ENCODE data around the gene HMGXB4. TPM values are rescaled to one million over a fixed set of nuclear protein-coding genes. Genes with fewer than 3 reads are reported as not detected.

The HMGXB4 gene
- total and polyA plus RNA-seq, 2 of the 13 experiments (the other 11 are each of a cell fraction or from before 2014, with no cell fraction given) = 13.9 to 16.3 TPM

DNA sequence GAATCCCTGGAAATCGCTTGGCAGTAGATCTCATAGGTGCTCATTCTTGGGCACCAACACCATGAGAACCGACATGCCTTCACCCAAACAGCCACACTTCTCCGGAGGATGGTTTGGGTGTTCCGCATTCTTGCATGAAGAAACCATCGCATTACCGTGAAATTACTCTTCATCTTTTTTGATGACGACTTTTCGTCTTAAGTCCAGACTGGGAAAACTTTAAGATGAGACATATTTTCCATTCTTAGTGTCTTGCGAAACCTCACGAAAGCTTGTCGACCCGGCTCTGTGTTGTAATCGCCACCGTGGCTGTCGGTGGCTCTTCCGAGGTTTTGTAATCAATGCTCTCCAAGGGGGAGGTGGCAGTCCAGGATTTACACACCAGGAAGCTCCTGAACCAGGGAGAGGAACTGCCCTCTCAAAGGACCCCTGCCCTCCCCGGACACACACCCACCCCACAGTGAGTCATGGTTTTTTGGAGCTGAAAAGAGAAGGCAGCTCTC, 44.1 kb downstream of the HMGXB4 start:
- H3K36me3 ChIP-seq (replicated peaks in 1 of 2; ENCODE audit: control insufficient read depth in 1 of 2, insufficient read depth in 2 of 2, low read length in 2 of 2) = peaks cover 2 to 16% of the 10 kb centered on the region in 2 experiments; a peak in 2 of 5 replicates
- peak; percentile 25; the same call in 2 of the 3 replicates for ATAC-seq
- H3K9me3 ChIP-seq (ENCODE audit: low read length) = no peaks in the 10 kb centered on the region
- H3K4me2 ChIP-seq (ENCODE audit: low read depth, low read length) = peak overlapping the region; percentile 88
- WGBS (ENCODE audit: low lambda C conversion rate) = 2% methylated on average over 17 of the region's 17 CpGs
- no peaks in the 10 kb centered on the region; a peak in 1 of 5 replicates for H3K27me3 ChIP-seq (ENCODE audit: control insufficient read depth in 1 of 2, insufficient read depth in 2 of 2, low read length in 2 of 2)
- no TSS peak for BruUV-seq (replicated peaks)
- peak; percentile 84 for FAIRE-seq
- in situ Hi-C loops (cut with HindIII; ENCODE audit: extremely low pct_ligation_motif_present, low pct_unique_long_range_greater_than_20kb) = no loop called here
- H3K27ac ChIP-seq (ENCODE audit: extremely low read length, insufficient read depth, low read length) = peak overlapping the region; percentile 91
- ChIA-PET POLR2A (interaction anchor here (0.6 to 4.6 kb wide), 6 partner anchors 10 to 728 kb away, joined by 3 to 126 read pairs (median 8); partner anchors contain the start of genes HMGXB4 and RBFOX2), CTCF (ENCODE audit: low intra/inter-chr PET ratio, low total read pairs) (no interaction called here)
- intact Hi-C loops (cut with micrococcal nuclease; ENCODE audit: unreplicated experiment) = loop anchor here (1.0 kb wide), 2 partner anchors 11 to 27 kb away; no protein-coding TSS in a partner anchor
- no peak overlapping the region for H2AFZ ChIP-seq (ENCODE audit: low read length)
- peaks cover 46% of the 10 kb centered on the region for H3K4me1 ChIP-seq (ENCODE audit: insufficient read depth, low read length)
- H4K20me1 ChIP-seq (ENCODE audit: insufficient read depth, low read length) = no peaks in the 10 kb centered on the region; the same call in 1 of the 2 replicates
- H3K9ac ChIP-seq (ENCODE audit: insufficient read depth, low read depth, low read length) = peak overlapping the region; percentile 94
- peak; percentile 93 for DNase-seq (ENCODE audit: low spot score)
- peak overlapping the region; percentile 73 to 90 (median 76) for H3K4me3 ChIP-seq (replicated peaks in 1 of 3; ENCODE audit: insufficient read depth in 1 of 3, low read depth in 2 of 3, low read length in 3 of 3)
- H3K79me2 ChIP-seq (ENCODE audit: insufficient read depth, low read length) = peaks cover 34% of the 10 kb centered on the region
- TF ChIP-seq RAD51 (IDR thresholded peaks at IDR 0.05; ENCODE audit: borderline replicate concordance) = no peak
- peak; percentile 51 for TF ChIP-seq SP4 (CRISPR knock-in tag; IDR thresholded peaks at IDR 0.05)
- no peak for TF ChIP-seq ZNF510 (CRISPR knock-in tag; IDR thresholded peaks at IDR 0.05; ENCODE audit: low read depth)
- peak; percentile 91 for TF ChIP-seq ETV5 (CRISPR knock-in tag; IDR thresholded peaks at IDR 0.05; ENCODE audit: borderline replicate concordance)
- TF ChIP-seq, protein P1, sequence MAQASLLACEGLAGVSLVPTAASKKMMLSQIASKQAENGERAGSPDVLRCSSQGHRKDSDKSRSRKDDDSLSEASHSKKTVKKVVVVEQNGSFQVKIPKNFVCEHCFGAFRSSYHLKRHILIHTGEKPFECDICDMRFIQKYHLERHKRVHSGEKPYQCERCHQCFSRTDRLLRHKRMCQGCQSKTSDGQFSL (CRISPR knock-in tag; IDR thresholded peaks at IDR 0.05) = no peak
- TF ChIP-seq PHF21A (CRISPR knock-in tag; IDR thresholded peaks at IDR 0.05) = peak; percentile 66; the same call in 1 of the 2 replicates
- no peak for TF ChIP-seq REL (CRISPR knock-in tag; conservative IDR thresholded peaks at IDR 0.05)
- TF ChIP-seq KDM4B (CRISPR knock-in tag; IDR thresholded peaks at IDR 0.05) = peak; percentile 60; the same call in 1 of the 2 replicates
- TF ChIP-seq NFKBIZ (CRISPR knock-in tag; IDR thresholded peaks at IDR 0.05) = peak; percentile 32; the same call in 1 of the 2 replicates
- TF ChIP-seq, protein P2, sequence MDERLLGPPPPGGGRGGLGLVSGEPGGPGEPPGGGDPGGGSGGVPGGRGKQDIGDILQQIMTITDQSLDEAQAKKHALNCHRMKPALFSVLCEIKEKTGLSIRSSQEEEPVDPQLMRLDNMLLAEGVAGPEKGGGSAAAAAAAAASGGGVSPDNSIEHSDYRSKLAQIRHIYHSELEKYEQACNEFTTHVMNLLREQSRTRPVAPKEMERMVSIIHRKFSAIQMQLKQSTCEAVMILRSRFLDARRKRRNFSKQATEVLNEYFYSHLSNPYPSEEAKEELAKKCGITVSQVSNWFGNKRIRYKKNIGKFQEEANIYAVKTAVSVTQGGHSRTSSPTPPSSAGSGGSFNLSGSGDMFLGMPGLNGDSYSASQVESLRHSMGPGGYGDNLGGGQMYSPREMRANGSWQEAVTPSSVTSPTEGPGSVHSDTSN (CRISPR knock-in tag; IDR thresholded peaks at IDR 0.05) = no peak
- TF ChIP-seq RORA (CRISPR knock-in tag; IDR thresholded peaks at IDR 0.05) = no peak
- TF ChIP-seq ATF1 (CRISPR knock-in tag; IDR thresholded peaks at IDR 0.05) = no peak
- TF ChIP-seq TEAD3 (CRISPR knock-in tag; optimal IDR thresholded peaks at IDR 0.05; ENCODE audit: borderline replicate concordance) = peak; percentile 79
- TF ChIP-seq, protein P3, sequence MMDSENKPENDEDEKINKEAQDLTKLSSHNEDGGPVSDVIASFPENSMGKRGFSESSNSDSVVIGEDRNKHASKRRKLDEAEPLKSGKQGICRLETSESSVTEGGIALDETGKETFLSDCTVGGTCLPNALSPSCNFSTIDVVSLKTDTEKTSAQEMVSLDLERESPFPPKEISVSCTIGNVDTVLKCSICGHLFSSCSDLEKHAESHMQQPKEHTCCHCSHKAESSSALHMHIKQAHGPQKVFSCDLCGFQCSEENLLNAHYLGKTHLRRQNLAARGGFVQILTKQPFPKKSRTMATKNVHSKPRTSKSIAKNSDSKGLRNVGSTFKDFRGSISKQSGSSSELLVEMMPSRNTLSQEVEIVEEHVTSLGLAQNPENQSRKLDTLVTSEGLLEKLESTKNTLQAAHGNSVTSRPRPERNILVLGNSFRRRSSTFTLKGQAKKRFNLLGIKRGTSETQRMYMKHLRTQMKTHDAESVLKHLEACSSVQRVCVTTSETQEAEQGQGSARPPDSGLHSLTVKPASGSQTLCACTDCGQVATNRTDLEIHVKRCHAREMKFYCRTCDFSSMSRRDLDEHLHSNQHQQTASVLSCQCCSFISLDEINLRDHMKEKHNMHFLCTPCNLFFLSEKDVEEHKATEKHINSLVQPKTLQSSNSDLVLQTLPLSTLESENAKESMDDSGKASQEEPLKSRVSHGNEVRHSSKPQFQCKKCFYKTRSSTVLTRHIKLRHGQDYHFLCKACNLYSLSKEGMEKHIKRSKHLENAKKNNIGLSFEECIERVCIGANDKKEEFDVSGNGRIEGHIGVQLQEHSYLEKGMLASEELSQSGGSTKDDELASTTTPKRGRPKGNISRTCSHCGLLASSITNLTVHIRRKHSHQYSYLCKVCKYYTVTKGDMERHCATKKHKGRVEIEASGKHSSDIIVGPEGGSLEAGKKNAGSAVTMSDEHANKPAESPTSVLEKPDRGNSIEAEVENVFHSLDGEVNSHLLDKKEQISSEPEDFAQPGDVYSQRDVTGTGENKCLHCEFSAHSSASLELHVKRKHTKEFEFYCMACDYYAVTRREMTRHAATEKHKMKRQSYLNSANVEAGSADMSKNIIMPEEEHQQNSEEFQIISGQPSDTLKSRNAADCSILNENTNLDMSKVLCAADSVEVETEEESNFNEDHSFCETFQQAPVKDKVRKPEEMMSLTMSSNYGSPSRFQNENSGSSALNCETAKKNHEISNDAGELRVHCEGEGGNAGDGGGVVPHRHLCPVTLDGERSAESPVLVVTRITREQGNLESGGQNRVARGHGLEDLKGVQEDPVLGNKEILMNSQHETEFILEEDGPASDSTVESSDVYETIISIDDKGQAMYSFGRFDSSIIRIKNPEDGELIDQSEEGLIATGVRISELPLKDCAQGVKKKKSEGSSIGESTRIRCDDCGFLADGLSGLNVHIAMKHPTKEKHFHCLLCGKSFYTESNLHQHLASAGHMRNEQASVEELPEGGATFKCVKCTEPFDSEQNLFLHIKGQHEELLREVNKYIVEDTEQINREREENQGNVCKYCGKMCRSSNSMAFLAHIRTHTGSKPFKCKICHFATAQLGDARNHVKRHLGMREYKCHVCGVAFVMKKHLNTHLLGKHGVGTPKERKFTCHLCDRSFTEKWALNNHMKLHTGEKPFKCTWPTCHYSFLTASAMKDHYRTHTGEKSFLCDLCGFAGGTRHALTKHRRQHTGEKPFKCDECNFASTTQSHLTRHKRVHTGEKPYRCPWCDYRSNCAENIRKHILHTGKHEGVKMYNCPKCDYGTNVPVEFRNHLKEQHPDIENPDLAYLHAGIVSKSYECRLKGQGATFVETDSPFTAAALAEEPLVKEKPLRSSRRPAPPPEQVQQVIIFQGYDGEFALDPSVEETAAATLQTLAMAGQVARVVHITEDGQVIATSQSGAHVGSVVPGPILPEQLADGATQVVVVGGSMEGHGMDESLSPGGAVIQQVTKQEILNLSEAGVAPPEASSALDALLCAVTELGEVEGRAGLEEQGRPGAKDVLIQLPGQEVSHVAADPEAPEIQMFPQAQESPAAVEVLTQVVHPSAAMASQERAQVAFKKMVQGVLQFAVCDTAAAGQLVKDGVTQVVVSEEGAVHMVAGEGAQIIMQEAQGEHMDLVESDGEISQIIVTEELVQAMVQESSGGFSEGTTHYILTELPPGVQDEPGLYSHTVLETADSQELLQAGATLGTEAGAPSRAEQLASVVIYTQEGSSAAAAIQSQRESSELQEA (CRISPR knock-in tag; IDR thresholded peaks at IDR 0.05; ENCODE audit: not compliant biosample characterization) = no peak
- no peak for TF ChIP-seq AKAP8 (CRISPR knock-in tag; IDR thresholded peaks at IDR 0.05)
- TF ChIP-seq ZNF558 (CRISPR knock-in tag; IDR thresholded peaks at IDR 0.05; ENCODE audit: borderline replicate concordance) = no peak

Measured in HepG2 (cell line).